Mesenchymal stem cell (in vitro differentiated cells and primary cell): ENCODE measurements around the gene PIAS2.

Experiments used
- DNase-seq: peaks from one replicate; pipeline ENCODE4 v3.0.0-alpha.2; 2013
- H2AFZ ChIP-seq: one replicate; pipeline ENCODE4 v1.6.1; 2013; ENCODE audit warnings: low read depth, mild to moderate bottlenecking, control low read depth, inconsistent platforms, low read length, moderate library complexity
- H2AK5ac ChIP-seq: 2 replicates; pipeline ENCODE4 v1.6.1; 2013; ENCODE audit warnings: low read length, moderate library complexity, mild to moderate bottlenecking, inconsistent platforms; ENCODE audit not compliant: severe bottlenecking
- H2BK120ac ChIP-seq: one replicate; pipeline ENCODE4 v1.6.1; 2013; ENCODE audit warnings: low read depth, mild to moderate bottlenecking, inconsistent platforms, low read length, moderate library complexity
- H2BK12ac ChIP-seq, 2 experiments: one replicate each; pipeline ENCODE4 v1.6.1; 2013; ENCODE audit warnings: inconsistent platforms in 2 of 2, low read length in 2 of 2, mild to moderate bottlenecking in 2 of 2, moderate library complexity in 2 of 2, control low read depth in 1 of 2
- H2BK15ac ChIP-seq: one replicate; pipeline ENCODE4 v1.6.1; 2013; ENCODE audit warnings: mild to moderate bottlenecking, low read depth, inconsistent platforms; ENCODE audit not compliant: poor library complexity, severe bottlenecking
- H2BK5ac ChIP-seq: 2 replicates; pipeline ENCODE4 v1.6.1; 2013; ENCODE audit warnings: low read depth, mild to moderate bottlenecking, low read length, control low read depth, inconsistent platforms; ENCODE audit not compliant: poor library complexity, severe bottlenecking
- H3K14ac ChIP-seq, 2 experiments: one replicate each; pipeline ENCODE4 v1.6.1; 2013; ENCODE audit warnings: inconsistent platforms in 2 of 2, low read length in 2 of 2, control low read depth in 1 of 2, mild to moderate bottlenecking in 1 of 2, moderate library complexity in 1 of 2
- H3K18ac ChIP-seq, 2 experiments: one replicate each; pipeline ENCODE4 v1.6.1; 2013; ENCODE audit warnings: inconsistent platforms in 2 of 2, low read length in 2 of 2, control low read depth in 1 of 2, low read depth in 1 of 2, mild to moderate bottlenecking in 1 of 2
- H3K23ac ChIP-seq, 2 experiments: one replicate each; pipeline ENCODE4 v1.6.1; 2013; ENCODE audit warnings: inconsistent platforms in 2 of 2, low read length in 2 of 2, mild to moderate bottlenecking in 2 of 2, moderate library complexity in 2 of 2, control low read depth in 1 of 2
- H3K27ac ChIP-seq: 2 replicates; pipeline ENCODE4 v1.5.1; 2013; ENCODE audit warnings: mild to moderate bottlenecking, moderate library complexity, low read length, control low read depth, inconsistent platforms; ENCODE audit not compliant: poor library complexity, severe bottlenecking
- H3K27me3 ChIP-seq, 2 experiments: 2 replicates each; pipeline versions ENCODE4 v1.6.1 to v1.7.0; 2013; ENCODE audit warnings: low read length in 2 of 2, mild to moderate bottlenecking in 2 of 2, moderate library complexity in 2 of 2, control low read depth in 1 of 2, inconsistent platforms in 1 of 2; ENCODE audit not compliant: control insufficient read depth in 1 of 2, insufficient read depth in 1 of 2
- H3K36me3 ChIP-seq, 2 experiments: 2 replicates each; pipeline versions ENCODE4 v1.6.1 to v1.7.0; 2013; ENCODE audit warnings: low read length in 2 of 2, control low read depth in 1 of 2, inconsistent platforms in 1 of 2, low read depth in 1 of 2, mild to moderate bottlenecking in 1 of 2; ENCODE audit not compliant: insufficient read depth in 2 of 2, control insufficient read depth in 1 of 2
- H3K4ac ChIP-seq, 2 experiments: one replicate each; pipeline ENCODE4 v1.6.1; 2013; ENCODE audit warnings: inconsistent platforms in 2 of 2, low read length in 2 of 2, mild to moderate bottlenecking in 2 of 2, moderate library complexity in 2 of 2, control low read depth in 1 of 2, low read depth in 1 of 2
- H3K4me1 ChIP-seq: 2 replicates; pipeline ENCODE4 v1.6.1; 2013; ENCODE audit warnings: low read depth, low read length, control low read depth; ENCODE audit not compliant: control insufficient read depth, insufficient read depth
- H3K4me2 ChIP-seq: 2 replicates; pipeline ENCODE4 v1.6.1; 2013; ENCODE audit warnings: low read length, mild to moderate bottlenecking, inconsistent platforms; ENCODE audit not compliant: poor library complexity, severe bottlenecking
- H3K4me3 ChIP-seq, 2 experiments: 2 replicates each; pipeline versions ENCODE4 v1.5.1 to v1.7.0; 2013; ENCODE audit warnings: low read length in 2 of 2, mild to moderate bottlenecking in 2 of 2, control low read depth in 1 of 2, low read depth in 1 of 2; ENCODE audit not compliant: insufficient read depth in 1 of 2
- H3K79me1 ChIP-seq: replicated peaks from 2 replicates; pipeline ENCODE4 v1.6.1; 2013; ENCODE audit warnings: mild to moderate bottlenecking, control low read depth, low read length, inconsistent platforms; ENCODE audit not compliant: poor library complexity, severe bottlenecking
- H3K9ac ChIP-seq: 2 replicates; pipeline ENCODE4 v1.7.0; 2013; ENCODE audit warnings: mild to moderate bottlenecking, low read length, moderate library complexity
- H3K9me3 ChIP-seq: 2 replicates; pipeline ENCODE4 v1.7.0; 2013; ENCODE audit warnings: mild to moderate bottlenecking, low read length; ENCODE audit not compliant: control insufficient read depth
- H4K8ac ChIP-seq: one replicate; pipeline ENCODE4 v1.6.1; 2013; ENCODE audit warnings: inconsistent platforms, mild to moderate bottlenecking, low read length, moderate library complexity
- H4K91ac ChIP-seq: one replicate; pipeline ENCODE4 v1.6.1; 2013; ENCODE audit warnings: mild to moderate bottlenecking, low read length, inconsistent platforms
- WGBS: methylation state at CpG from one replicate; pipeline ENCODE4 v1.1.7; 2013; ENCODE audit warnings: mixed read lengths; 5-methylcytosine and 5-hydroxymethylcytosine counted together

PIAS2 gene

GRCh38 chr18:46770708-46771107 lies 146.6 kb downstream of the PIAS2 start:
- no peak overlapping the region for H3K14ac ChIP-seq
- no peak overlapping the region for H3K9ac ChIP-seq
- H4K91ac ChIP-seq, result no peak overlapping the region
- H2BK12ac ChIP-seq, result no peak overlapping the region
- H2BK120ac ChIP-seq, result no peak overlapping the region
- DNase-seq, result no peak
- no peaks in the 10 kb centered on the region for H3K9me3 ChIP-seq
- no peak overlapping the region for H3K18ac ChIP-seq
- no peak overlapping the region for H2AFZ ChIP-seq
- 90% methylated on average over 2 of the region's 2 CpGs for WGBS
- H3K36me3 ChIP-seq, result no peaks in the 10 kb centered on the region
- H3K27ac ChIP-seq, result no peak overlapping the region
- H3K4me1 ChIP-seq, result no peaks in the 10 kb centered on the region
- H2BK15ac ChIP-seq, result no peak overlapping the region
- H3K79me1 ChIP-seq, result no peaks in the 10 kb centered on the region
- no peak overlapping the region for H4K8ac ChIP-seq
- H3K23ac ChIP-seq, result no peak overlapping the region
- no peak overlapping the region for H2AK5ac ChIP-seq
- no peak overlapping the region for H2BK5ac ChIP-seq
- peaks cover 0 to 11% of the 10 kb centered on the region in 2 experiments for H3K27me3 ChIP-seq
- no peak overlapping the region for H3K4me2 ChIP-seq
- H3K4ac ChIP-seq, result no peak overlapping the region
- H3K4me3 ChIP-seq, result no peak overlapping the region

- H3K14ac ChIP-seq, result no peak overlapping the region
- no peak overlapping the region for H3K4ac ChIP-seq
- peaks cover 3 to 21% of the 10 kb centered on the region in 2 experiments for H3K27me3 ChIP-seq
- H3K18ac ChIP-seq, result no peak overlapping the region
- no peak overlapping the region for H4K91ac ChIP-seq
- no peak overlapping the region for H2BK12ac ChIP-seq
- H2BK15ac ChIP-seq, result no peak overlapping the region
- no peak overlapping the region for H3K9ac ChIP-seq
- no peaks in the 10 kb centered on the region for H3K36me3 ChIP-seq
- no peak overlapping the region for H3K27ac ChIP-seq
- H2AK5ac ChIP-seq, result no peak overlapping the region
- H4K8ac ChIP-seq, result no peak overlapping the region
- H3K79me1 ChIP-seq, result no peaks in the 10 kb centered on the region
- no peak overlapping the region for H2BK120ac ChIP-seq
- H3K4me3 ChIP-seq, result no peak overlapping the region
- H3K4me2 ChIP-seq, result no peak overlapping the region
- H3K9me3 ChIP-seq, result no peaks in the 10 kb centered on the region
- H3K23ac ChIP-seq, result no peak overlapping the region
- 76% methylated on average over 9 of the region's 9 CpGs for WGBS
- no peak overlapping the region for H2BK5ac ChIP-seq
- no peak for DNase-seq
- H3K4me1 ChIP-seq, result no peaks in the 10 kb centered on the region
- no peak overlapping the region for H2AFZ ChIP-seq
Observed at GRCh38 chr18:46768166-46768921, 149.0 kb downstream of the PIAS2 start.

GRCh38 chr18:46767217-46767616 lies 150.1 kb downstream of the PIAS2 start:
- Histone ChIP-seq H3K23ac (no peak overlapping the region), H2BK120ac (no peak overlapping the region), H3K4ac (no peak overlapping the region), H3K9ac (no peak overlapping the region), H3K36me3 (no peaks in the 10 kb centered on the region), H3K27ac (no peak overlapping the region), H2BK5ac (no peak overlapping the region), H3K79me1 (no peaks in the 10 kb centered on the region), H2BK12ac (no peak overlapping the region), H3K4me2 (no peak overlapping the region), H3K18ac (no peak overlapping the region), H3K14ac (no peak overlapping the region), H4K8ac (no peak overlapping the region), H2BK15ac (no peak overlapping the region), H2AK5ac (no peak overlapping the region), H3K4me3 (no peak overlapping the region), H4K91ac (no peak overlapping the region), H2AFZ (no peak overlapping the region), H3K27me3 (peaks cover 10 to 29% of the 10 kb centered on the region in 2 experiments), H3K9me3 (no peaks in the 10 kb centered on the region), H3K4me1 (no peaks in the 10 kb centered on the region)
- no peak for DNase-seq

- Histone ChIP-seq H3K4me1 (no peaks in the 10 kb centered on the region), H3K23ac (no peak overlapping the region), H3K36me3 (no peaks in the 10 kb centered on the region), H2AFZ (no peak overlapping the region), H2BK5ac (no peak overlapping the region), H3K4me3 (no peak overlapping the region), H2BK120ac (no peak overlapping the region), H2BK15ac (no peak overlapping the region), H4K8ac (no peak overlapping the region), H3K27me3 (peaks cover 34 to 50% of the 10 kb centered on the region in 2 experiments), H2BK12ac (no peak overlapping the region), H3K79me1 (no peaks in the 10 kb centered on the region), H3K9ac (no peak overlapping the region), H3K4me2 (no peak overlapping the region), H3K9me3 (no peaks in the 10 kb centered on the region), H3K27ac (no peak overlapping the region), H4K91ac (no peak overlapping the region), H2AK5ac (no peak overlapping the region), H3K4ac (no peak overlapping the region), H3K14ac (no peak overlapping the region), H3K18ac (no peak overlapping the region)
- DNase-seq, result no peak
- no CpG with 5 or more reads among the region's 2 CpGs for WGBS
Observed at GRCh38 chr18:46764586-46764985, 152.7 kb downstream of the PIAS2 start.
